Sigmoid colon (tissue), 4 donors: ENCODE results near the gene KRT3.

Experiments used
- EP300 ChIP-seq, 4 donors: sonication (generic); formaldehyde crosslinking; IDR thresholded peaks; one replicate each; pipeline ENCODE4 v1.6.1; 2017; ENCODE audit warnings: antibody characterized with exemption in 4 of 4
- POLR2A ChIP-seq, 2 donors: fragments of 450-650 bp; IDR thresholded peaks; one replicate each; pipeline ENCODE4 v1.6.1; 2016; ENCODE audit warnings: antibody characterized with exemption in 2 of 2, mild to moderate bottlenecking in 2 of 2, moderate library complexity in 2 of 2
- TF ChIP-seq, protein P1 (sequence below), 4 experiments: fragments of 450-650 bp in 3 of 4; fragments of 200-600 bp in 1 of 4; IDR thresholded peaks; one replicate each; pipeline ENCODE4 v1.5.1; 2016 to 2019; ENCODE audit warnings: antibody characterized with exemption in 4 of 4, mild to moderate bottlenecking in 3 of 4, moderate library complexity in 2 of 4

DNA sequence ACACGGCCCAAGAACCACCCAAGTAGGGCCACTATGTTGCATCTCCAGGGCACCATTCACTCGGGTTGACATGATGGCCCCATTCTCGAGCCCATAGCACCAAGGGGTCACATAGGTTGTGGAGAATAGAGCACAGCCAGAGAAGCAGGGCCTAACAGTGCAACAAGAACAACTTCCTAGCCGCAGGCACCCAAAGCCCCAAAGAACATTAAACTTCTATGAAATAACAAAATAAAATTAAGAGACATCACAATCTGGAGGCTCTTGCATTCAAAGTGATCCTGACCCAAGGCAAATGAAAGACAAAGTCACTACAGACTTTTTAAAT, 16.1 kb upstream of the KRT3 start:
- TF ChIP-seq POLR2A (IDR thresholded peaks at IDR 0.05): no peak
- TF ChIP-seq, protein P1, sequence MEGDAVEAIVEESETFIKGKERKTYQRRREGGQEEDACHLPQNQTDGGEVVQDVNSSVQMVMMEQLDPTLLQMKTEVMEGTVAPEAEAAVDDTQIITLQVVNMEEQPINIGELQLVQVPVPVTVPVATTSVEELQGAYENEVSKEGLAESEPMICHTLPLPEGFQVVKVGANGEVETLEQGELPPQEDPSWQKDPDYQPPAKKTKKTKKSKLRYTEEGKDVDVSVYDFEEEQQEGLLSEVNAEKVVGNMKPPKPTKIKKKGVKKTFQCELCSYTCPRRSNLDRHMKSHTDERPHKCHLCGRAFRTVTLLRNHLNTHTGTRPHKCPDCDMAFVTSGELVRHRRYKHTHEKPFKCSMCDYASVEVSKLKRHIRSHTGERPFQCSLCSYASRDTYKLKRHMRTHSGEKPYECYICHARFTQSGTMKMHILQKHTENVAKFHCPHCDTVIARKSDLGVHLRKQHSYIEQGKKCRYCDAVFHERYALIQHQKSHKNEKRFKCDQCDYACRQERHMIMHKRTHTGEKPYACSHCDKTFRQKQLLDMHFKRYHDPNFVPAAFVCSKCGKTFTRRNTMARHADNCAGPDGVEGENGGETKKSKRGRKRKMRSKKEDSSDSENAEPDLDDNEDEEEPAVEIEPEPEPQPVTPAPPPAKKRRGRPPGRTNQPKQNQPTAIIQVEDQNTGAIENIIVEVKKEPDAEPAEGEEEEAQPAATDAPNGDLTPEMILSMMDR (IDR thresholded peaks at IDR 0.05): no peak
- no peak for TF ChIP-seq EP300 (IDR thresholded peaks at IDR 0.05)
